ENCODE measurements around the gene NPRL2. TPM values are rescaled to one million over a fixed set of nuclear protein-coding genes. Genes with fewer than 3 reads are reported as not detected.

The NPRL2 gene
- total and polyA plus RNA-seq, 2 of the 8 experiments (the other 6 are each of a cell fraction or from before 2014, with no cell fraction given) = 28.4 to 51.4 TPM

DNA sequence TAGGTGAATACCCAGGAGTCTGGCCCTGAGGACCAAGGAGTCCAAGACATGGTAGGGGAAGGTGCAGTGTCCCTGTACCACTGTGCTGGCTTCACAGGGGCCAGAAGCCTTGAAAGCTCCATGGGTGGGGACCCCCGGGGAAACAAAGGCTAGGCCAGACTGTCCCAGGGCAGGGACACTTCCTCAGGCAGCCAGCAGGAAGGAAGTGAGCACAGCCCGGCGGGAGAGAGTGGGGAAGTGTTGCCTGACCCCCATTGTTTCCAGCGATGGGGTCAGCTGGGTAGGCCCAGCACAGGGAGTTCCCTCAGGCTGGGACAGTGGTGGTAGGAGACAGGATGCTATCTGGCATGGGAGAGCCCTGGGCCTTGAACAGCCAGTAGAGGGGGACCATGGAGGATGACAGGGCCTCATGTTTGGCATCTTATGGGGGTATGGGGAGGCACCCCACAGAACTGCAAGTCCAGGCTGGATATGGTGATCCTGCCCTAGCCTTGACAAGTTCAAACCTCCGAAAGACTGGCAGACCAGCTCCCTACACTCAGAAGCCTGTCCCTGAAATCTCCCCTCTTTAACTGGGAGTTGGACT is 26.9 kb downstream of the NPRL2 start (continued):
- no peak for TF ChIP-seq YY1 (IDR thresholded peaks at IDR 0.05; ENCODE audit: low read depth, low read length)
- TF ChIP-seq SAP30 (IDR thresholded peaks at IDR 0.05; ENCODE audit: insufficient read depth, insufficient replicate concordance, low read length) = no peak
- no peak for TF ChIP-seq CBX8 (IDR thresholded peaks at IDR 0.05; ENCODE audit: borderline replicate concordance, low read depth, low read length)
- TF ChIP-seq, protein P1, sequence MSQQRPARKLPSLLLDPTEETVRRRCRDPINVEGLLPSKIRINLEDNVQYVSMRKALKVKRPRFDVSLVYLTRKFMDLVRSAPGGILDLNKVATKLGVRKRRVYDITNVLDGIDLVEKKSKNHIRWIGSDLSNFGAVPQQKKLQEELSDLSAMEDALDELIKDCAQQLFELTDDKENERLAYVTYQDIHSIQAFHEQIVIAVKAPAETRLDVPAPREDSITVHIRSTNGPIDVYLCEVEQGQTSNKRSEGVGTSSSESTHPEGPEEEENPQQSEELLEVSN (IDR thresholded peaks at IDR 0.05) = no peak
- no peak for TF ChIP-seq NANOG (IDR thresholded peaks at IDR 0.05; ENCODE audit: insufficient read depth, low read depth, low read length, poor library complexity, severe bottlenecking)
- no peak for TF ChIP-seq TAF1 (IDR thresholded peaks at IDR 0.05; ENCODE audit: low read depth, low read length)

Data from H1 (cell line).